PC-9 (cell line): ENCODE data around the gene MYO16. TPM values are rescaled to one million over a fixed set of nuclear protein-coding genes. Genes with fewer than 3 reads are reported as not detected.

Experiments
- BruUV-seq: library from RNA; stranded (reverse); fragments of 400-500 nt; replicated peaks from 2 replicates; lab custom pipeline; 2021; lab: Mats Ljungman, UMichigan
- CTCF ChIA-PET: fragments of 300-600 bp; sonication (Branson Sonifier 250); formaldehyde crosslinking; loops from one replicate; lab custom pipeline; 2022; ENCODE audit warnings: antibody characterized with exemption; lab: Charles Lee
- POLR2A ChIA-PET: fragments of 300-600 bp; sonication (Branson Sonifier 250); formaldehyde crosslinking; loops from one replicate; lab custom pipeline; 2022; ENCODE audit warnings: antibody characterized with exemption; ENCODE audit not compliant: unreplicated experiment; lab: Charles Lee
- DNase-seq, 2 experiments: peaks; one replicate each; pipeline versions ENCODE4 v3.0.0 to v3.0.0-alpha.2; 2015 to 2022; ENCODE audit warnings: mixed read lengths in 1 of 2
- H2AFZ ChIP-seq: fragments of 200-600 bp; sonication (generic); 2 replicates; pipeline ENCODE4 v1.8.1; 2017; ENCODE audit warnings: antibody characterized with exemption
- H3F3A ChIP-seq: fragments of 200-600 bp; sonication (generic); 2 replicates; pipeline ENCODE4 v1.8.1; 2017; ENCODE audit warnings: antibody characterized with exemption, mild to moderate bottlenecking, low read depth; ENCODE audit not compliant: insufficient read depth
- H3K27ac ChIP-seq: fragments of 200-600 bp; sonication (generic); 2 replicates; pipeline ENCODE4 v1.6.1; 2016; ENCODE audit warnings: mixed run types
- H3K27me3 ChIP-seq: fragments of 200-600 bp; sonication (generic); 2 replicates; pipeline ENCODE4 v1.6.1; 2016; ENCODE audit warnings: low read depth, mixed run types; ENCODE audit not compliant: insufficient read depth
- H3K36me3 ChIP-seq: fragments of 200-600 bp; sonication (generic); 2 replicates; pipeline ENCODE4 v1.6.1; 2016; ENCODE audit warnings: low read depth, mixed run types
- H3K4me1 ChIP-seq: fragments of 200-600 bp; sonication (generic); replicated peaks from 2 replicates; pipeline ENCODE4 v1.6.1; 2016; ENCODE audit warnings: mixed run types; ENCODE audit not compliant: insufficient read depth
- H3K4me2 ChIP-seq: fragments of 200-600 bp; sonication (generic); 2 replicates; pipeline ENCODE4 v1.6.1; 2017; ENCODE audit warnings: mixed run types
- H3K4me3 ChIP-seq: fragments of 200-600 bp; sonication (generic); 2 replicates; pipeline ENCODE4 v1.6.1; 2016; ENCODE audit warnings: mixed run types
- H3K79me2 ChIP-seq: fragments of 200-600 bp; sonication (generic); 2 replicates; pipeline ENCODE4 v1.6.1; 2017; ENCODE audit warnings: low read depth, mixed run types
- H3K9me2 ChIP-seq: fragments of 200-600 bp; sonication (generic); 2 replicates; pipeline ENCODE4 v1.8.1; 2017; ENCODE audit warnings: mild to moderate bottlenecking; ENCODE audit not compliant: insufficient read depth
- H3K9me3 ChIP-seq: fragments of 200-600 bp; sonication (generic); 2 replicates; pipeline ENCODE4 v1.8.1; 2016; ENCODE audit warnings: low read depth; ENCODE audit not compliant: insufficient read depth
- H4K20me1 ChIP-seq: fragments of 200-600 bp; sonication (generic); 2 replicates; pipeline ENCODE4 v1.8.1; 2017; ENCODE audit not compliant: insufficient read depth
- CTCF ChIP-seq: fragments of 200-600 bp; sonication (generic); conservative IDR thresholded peaks from 2 replicates; pipeline ENCODE4 v1.6.1; 2017; ENCODE audit warnings: mixed run types, antibody characterized with exemption, mild to moderate bottlenecking, moderate library complexity
- EZH2 ChIP-seq: fragments of 200-600 bp; sonication (generic); IDR thresholded peaks from 2 replicates; pipeline ENCODE4 v1.8.0; 2017; ENCODE audit warnings: antibody characterized with exemption, low read depth
- intact Hi-C: fragments of 100-400 bp; cut with micrococcal nuclease; formaldehyde crosslinking; loops from one replicate; pipeline ENCODE4 v1.10.0; 2022; ENCODE audit not compliant: unreplicated experiment
- total RNA-seq: library from RNA; stranded (reverse); gene quantifications from 2 replicates; pipeline ENCODE4 v1.2.3, GENCODE V29; 2021

MYO16 gene
- total RNA-seq, 1 experiment from 2014 or later = 0.59 TPM

- ChIA-PET CTCF (no interaction called here), POLR2A (no interaction called here)
- no peak overlapping the region for H3K4me2 ChIP-seq
- TF ChIP-seq CTCF = no peak
- no peaks in the 10 kb centered on the region for H3K4me1 ChIP-seq
- H3K36me3 ChIP-seq = no peaks in the 10 kb centered on the region
- H3K4me3 ChIP-seq = no peak overlapping the region
- no peaks in the 10 kb centered on the region for H3K27me3 ChIP-seq
- no peaks in the 10 kb centered on the region for H4K20me1 ChIP-seq
- intact Hi-C loops = no loop called here
- peaks cover 5% of the 10 kb centered on the region for H3K9me3 ChIP-seq
- no peaks in the 10 kb centered on the region for H3K79me2 ChIP-seq
- no peak for DNase-seq
- no peak overlapping the region for H2AFZ ChIP-seq
- H3F3A ChIP-seq = no peaks in the 10 kb centered on the region
- no peak overlapping the region for H3K27ac ChIP-seq
- H3K9me2 ChIP-seq = no peaks in the 10 kb centered on the region
- BruUV-seq = no TSS peak
These were observed 103.7 kb downstream of the MYO16 start for GRCh38 chr13:108733022-108733560.

GRCh38 chr13:108734676-108735075 is 105.3 kb downstream of the MYO16 start:
- no peaks in the 10 kb centered on the region for H3K9me2 ChIP-seq
- no peak overlapping the region for H3K27ac ChIP-seq
- H3K9me3 ChIP-seq = peaks cover 5% of the 10 kb centered on the region
- TF ChIP-seq EZH2 = no peak
- TF ChIP-seq CTCF = no peak
- H3K27me3 ChIP-seq = no peaks in the 10 kb centered on the region
- no peaks in the 10 kb centered on the region for H4K20me1 ChIP-seq
- CTCF ChIA-PET = no interaction called here
- H3K4me2 ChIP-seq = no peak overlapping the region
- intact Hi-C loops = no loop called here
- no peaks in the 10 kb centered on the region for H3F3A ChIP-seq
- POLR2A ChIA-PET = no interaction called here
- DNase-seq = no peak
- no peaks in the 10 kb centered on the region for H3K36me3 ChIP-seq
- H3K4me1 ChIP-seq = no peaks in the 10 kb centered on the region
- H3K4me3 ChIP-seq = no peak overlapping the region
- no peaks in the 10 kb centered on the region for H3K79me2 ChIP-seq
- H2AFZ ChIP-seq = no peak overlapping the region
- no TSS peak for BruUV-seq

GRCh38 chr13:108741930-108742329 is 112.5 kb downstream of the MYO16 start:
- intact Hi-C loops = no loop called here
- BruUV-seq = no TSS peak

More at GRCh38 chr13:108741930-108742329, 112.5 kb downstream of the MYO16 start:
- Histone ChIP-seq H2AFZ (no peak overlapping the region), H3K4me3 (no peak overlapping the region), H3K36me3 (no peaks in the 10 kb centered on the region), H3K4me2 (no peak overlapping the region), H3K79me2 (no peaks in the 10 kb centered on the region), H3K4me1 (no peaks in the 10 kb centered on the region; the same call in 1 of the 2 replicates), H3K9me2 (no peaks in the 10 kb centered on the region; the same call in 1 of the 2 replicates), H3K27ac (no peak overlapping the region), H4K20me1 (no peaks in the 10 kb centered on the region), H3K9me3 (no peaks in the 10 kb centered on the region), H3F3A (no peaks in the 10 kb centered on the region), H3K27me3 (no peaks in the 10 kb centered on the region)
- ChIA-PET POLR2A (no interaction called here), CTCF (no interaction called here)
- DNase-seq = no peak
- TF ChIP-seq EZH2 (no peak), CTCF (no peak)
